Neural cell (in vitro differentiated cells): ENCODE measurements around the gene NDOR1. TPM values are rescaled to one million over a fixed set of nuclear protein-coding genes. Genes with fewer than 3 reads are reported as not detected.

ENCODE experiments used
- H2AFZ ChIP-seq: fragments of 200-600, 300-800 bp; sonication (generic), shearing (Covaris generic); 2 replicates; pipeline ENCODE4 v1.6.0; 2014; ENCODE audit warnings: low read depth, mild to moderate bottlenecking, antibody characterized with exemption, low read length, moderate library complexity
- H3F3A ChIP-seq: fragments of 200-600 bp; shearing (Covaris generic); 2 replicates; pipeline ENCODE4 v1.6.1; 2016; ENCODE audit warnings: mild to moderate bottlenecking, moderate library complexity, mixed read lengths, antibody characterized with exemption, low read length; ENCODE audit not compliant: insufficient read depth, poor library complexity, severe bottlenecking
- H3K27ac ChIP-seq: fragments of 200-600, 300-800 bp; sonication (generic), shearing (Covaris generic); 2 replicates; pipeline ENCODE4 v1.5.1; 2014; ENCODE audit warnings: mild to moderate bottlenecking, low read length, moderate library complexity
- H3K27me3 ChIP-seq: fragments of 300-800, 200-600 bp; sonication (generic), shearing (Covaris generic); 2 replicates; pipeline ENCODE4 v1.6.0; 2014; ENCODE audit warnings: mild to moderate bottlenecking, low read depth, low read length, moderate library complexity; ENCODE audit not compliant: insufficient read depth
- H3K36me3 ChIP-seq: fragments of 300-800, 200-600 bp; sonication (generic), shearing (Covaris generic); 2 replicates; pipeline ENCODE4 v1.5.1; 2014; ENCODE audit warnings: mild to moderate bottlenecking, antibody characterized with exemption, low read length, moderate library complexity; ENCODE audit not compliant: insufficient read depth
- H3K4me2 ChIP-seq: fragments of 300-800, 200-600 bp; sonication (generic), shearing (Covaris generic); 2 replicates; pipeline ENCODE4 v1.6.0; 2014; ENCODE audit warnings: mild to moderate bottlenecking, low read length
- H3K4me3 ChIP-seq: fragments of 300-800, 200-600 bp; sonication (generic), shearing (Covaris generic); 2 replicates; pipeline ENCODE4 v1.5.1; 2014; ENCODE audit warnings: mild to moderate bottlenecking, low read length, moderate library complexity
- H3K79me2 ChIP-seq: fragments of 200-600 bp; shearing (Covaris generic); replicated peaks from 2 replicates; pipeline ENCODE4 v1.6.0; 2014; ENCODE audit warnings: mild to moderate bottlenecking, low read length, moderate library complexity; ENCODE audit not compliant: insufficient read depth
- H3K9ac ChIP-seq: fragments of 300-800, 200-600 bp; sonication (generic), shearing (Covaris generic); 2 replicates; pipeline ENCODE4 v1.6.1; 2016; ENCODE audit warnings: mild to moderate bottlenecking, low read length, mixed read lengths
- H3K9me2 ChIP-seq: fragments of 200-600 bp; shearing (Covaris generic); 2 replicates; pipeline ENCODE4 v1.6.1; 2016; ENCODE audit warnings: mild to moderate bottlenecking, low read length, mixed read lengths; ENCODE audit not compliant: insufficient read depth
- H3K9me3 ChIP-seq: fragments of 200-600, 300-800 bp; sonication (generic), shearing (Covaris generic); 2 replicates; pipeline ENCODE4 v1.6.1; 2016; ENCODE audit warnings: mild to moderate bottlenecking, mixed run types, low read length, moderate library complexity, mixed read lengths
- H4K20me1 ChIP-seq: fragments of 200-600 bp; shearing (Covaris generic); 2 replicates; pipeline ENCODE4 v1.6.1; 2016; ENCODE audit warnings: mild to moderate bottlenecking, mixed run types; ENCODE audit not compliant: insufficient read depth
- CTCF ChIP-seq: fragments of 450-650 bp; IDR thresholded peaks from 2 replicates; pipeline ENCODE4 v1.5.1; 2014; ENCODE audit warnings: antibody characterized with exemption, mild to moderate bottlenecking, moderate library complexity; ENCODE audit not compliant: poor library complexity, severe bottlenecking
- EP300 ChIP-seq: fragments of 450-650 bp; conservative IDR thresholded peaks from 2 replicates; pipeline ENCODE4 v1.6.1; 2014; ENCODE audit warnings: antibody characterized with exemption, mild to moderate bottlenecking, moderate library complexity; ENCODE audit not compliant: poor library complexity, severe bottlenecking
- EZH2 ChIP-seq: fragments of 200-600, 300-800 bp; shearing (Covaris generic), sonication (generic); IDR thresholded peaks from 2 replicates; pipeline ENCODE4 v1.6.1; 2014; ENCODE audit warnings: antibody characterized with exemption, low read length, borderline replicate concordance, mild to moderate bottlenecking; ENCODE audit not compliant: insufficient read depth, poor library complexity, severe bottlenecking
- MXI1 ChIP-seq: fragments of 450-650 bp; conservative IDR thresholded peaks from 2 replicates; pipeline ENCODE4 v1.6.1; 2014; ENCODE audit warnings: antibody characterized with exemption, mild to moderate bottlenecking; ENCODE audit not compliant: poor library complexity, severe bottlenecking
- POLR2AphosphoS5 ChIP-seq: IDR thresholded peaks from 2 replicates; pipeline ENCODE4 v1.6.1; 2012
- RAD21 ChIP-seq: fragments of 450-650 bp; conservative IDR thresholded peaks from 2 replicates; pipeline ENCODE4 v1.6.1; 2014; ENCODE audit warnings: antibody characterized with exemption, mild to moderate bottlenecking, moderate library complexity
- REST ChIP-seq: IDR thresholded peaks from 2 replicates; pipeline ENCODE4 v1.6.1; 2012; ENCODE audit warnings: borderline replicate concordance
- SMC3 ChIP-seq: fragments of 450-650 bp; conservative IDR thresholded peaks from 2 replicates; pipeline ENCODE4 v1.6.1; 2014; ENCODE audit warnings: antibody characterized with exemption, mild to moderate bottlenecking, moderate library complexity; ENCODE audit not compliant: poor library complexity
- TAF1 ChIP-seq: IDR thresholded peaks from 2 replicates; pipeline ENCODE4 v1.6.1; 2012; ENCODE audit warnings: low read depth
- polyA plus RNA-seq: library from polyadenylated mRNA; depleted of rRNA; stranded (reverse); fragments of >200 nt; gene quantifications from 2 replicates; pipeline ENCODE4 v1.2.3, GENCODE V29; 2014

The NDOR1 gene
- polyA plus RNA-seq, 1 donor from 2014 or later, result 18.2 TPM

GRCh38 chr9:137212520-137212919 lies 7.0 kb downstream of the NDOR1 start:
- H4K20me1 ChIP-seq, result no peaks in the 10 kb centered on the region
- no peaks in the 10 kb centered on the region for H3K36me3 ChIP-seq
- H3K27ac ChIP-seq, result no peak overlapping the region
- no peak overlapping the region for H2AFZ ChIP-seq
- no peaks in the 10 kb centered on the region for H3K9me2 ChIP-seq
- H3K4me2 ChIP-seq, result no peak overlapping the region
- H3K9ac ChIP-seq, result no peak overlapping the region
- no peaks in the 10 kb centered on the region for H3K9me3 ChIP-seq
- no peak overlapping the region for H3K4me3 ChIP-seq
- no peak for TF ChIP-seq SMC3
- TF ChIP-seq RAD21, result no peak
- no peak for TF ChIP-seq EP300
- no peak for TF ChIP-seq CTCF
- no peak for TF ChIP-seq REST
- no peak for TF ChIP-seq MXI1
- TF ChIP-seq TAF1, result no peak
- TF ChIP-seq POLR2AphosphoS5, result no peak
- no peak for TF ChIP-seq EZH2
- H3F3A ChIP-seq, result no peaks in the 10 kb centered on the region
- H3K27me3 ChIP-seq, result no peaks in the 10 kb centered on the region
- no peaks in the 10 kb centered on the region for H3K79me2 ChIP-seq

- no peaks in the 10 kb centered on the region for H3K79me2 ChIP-seq
These were observed 7.9 kb downstream of the NDOR1 start for GRCh38 chr9:137213160-137214060.

More at GRCh38 chr9:137213160-137214060, 7.9 kb downstream of the NDOR1 start:
- no peaks in the 10 kb centered on the region for H3K9me3 ChIP-seq
- no peaks in the 10 kb centered on the region for H3K27me3 ChIP-seq
- H2AFZ ChIP-seq, result no peak overlapping the region
- no peaks in the 10 kb centered on the region for H3K9me2 ChIP-seq
- H3F3A ChIP-seq, result no peaks in the 10 kb centered on the region
- H4K20me1 ChIP-seq, result no peaks in the 10 kb centered on the region
- H3K27ac ChIP-seq, result no peak overlapping the region
- no peak overlapping the region for H3K4me3 ChIP-seq
- H3K9ac ChIP-seq, result no peak overlapping the region
- H3K4me2 ChIP-seq, result no peak overlapping the region
- TF ChIP-seq CTCF (no peak), REST (no peak), POLR2AphosphoS5 (no peak), TAF1 (no peak), SMC3 (no peak), EP300 (no peak), MXI1 (no peak)
- H3K36me3 ChIP-seq, result no peaks in the 10 kb centered on the region
